ENCODE results near the gene BBX. TPM values are rescaled to one million over a fixed set of nuclear protein-coding genes. Genes with fewer than 3 reads are reported as not detected.

BBX gene
- total and polyA plus RNA-seq, 2 of the 4 experiments (the other 2 are of a cell fraction) = 13.6 to 107 TPM

- in situ Hi-C loops (cut with MboI; ENCODE audit: low sequenced_read_pairs) = no loop called here
- no peak overlapping the region for H4K8ac ChIP-seq (ENCODE audit: low read depth in 2 of 2, low read length in 2 of 2)
- no peak overlapping the region for H4K91ac ChIP-seq (ENCODE audit: insufficient read depth, low read depth, low read length)
- no peak overlapping the region for H2BK5ac ChIP-seq (ENCODE audit: low read depth, low read length, poor library complexity, severe bottlenecking)
- peak overlapping the region; percentile 37 for H2AFZ ChIP-seq (replicated peaks; ENCODE audit: low read length, poor library complexity)
- no peak overlapping the region for H3K18ac ChIP-seq (ENCODE audit: low read depth, low read length)
- no peaks in the 10 kb centered on the region for H4K20me1 ChIP-seq (ENCODE audit: insufficient read depth, low read length)
- no CpG with 5 or more reads among the region's 10 CpGs for WGBS, 2 experiments (ENCODE audit: extremely low coverage in 2 of 2, insufficient read length in 1 of 2)
- H3K4ac ChIP-seq (ENCODE audit: low read depth, low read length) = no peak overlapping the region
- H3K79me1 ChIP-seq (ENCODE audit: low read depth in 1 of 2, low read length in 2 of 2) = no peaks in the 10 kb centered on the region
- H3K14ac ChIP-seq (replicated peaks; ENCODE audit: low read depth, low read length) = no peak overlapping the region
- H4K5ac ChIP-seq (ENCODE audit: low read depth, low read length) = no peak overlapping the region
- peaks cover 2% of the 10 kb centered on the region; the same call in 1 of the 2 replicates for H3K4me1 ChIP-seq (ENCODE audit: control insufficient read depth, insufficient read depth, low read length)
- dilution Hi-C loops (cut with HindIII; ENCODE audit: low sequenced_read_pairs, unreplicated experiment) = no loop called here
- no peak overlapping the region for H2BK15ac ChIP-seq (ENCODE audit: low read depth, low read length)
- TF ChIP-seq CEBPB (IDR thresholded peaks at IDR 0.05; ENCODE audit: low read depth, low read length) (no peak), POLR2A (IDR thresholded peaks at IDR 0.05; ENCODE audit: low read depth, low read length) (no peak), RFX5 (IDR thresholded peaks at IDR 0.05; ENCODE audit: low read depth, low read length) (no peak), CHD1 (IDR thresholded peaks at IDR 0.05; ENCODE audit: low read depth, low read length) (no peak), SMC3 (IDR thresholded peaks at IDR 0.05; ENCODE audit: low read depth, low read length) (peak; percentile 59), RAD21 (IDR thresholded peaks at IDR 0.05; ENCODE audit: low read length) (peak; percentile 66), RCOR1 (IDR thresholded peaks at IDR 0.05; ENCODE audit: insufficient replicate concordance, low read length) (no peak), MXI1 (IDR thresholded peaks at IDR 0.05; ENCODE audit: borderline replicate concordance, low read depth, low read length) (no peak), CTCF (conservative IDR thresholded peaks at IDR 0.05; ENCODE audit: low read depth, low read length) (peak; percentile 70), BHLHE40 (IDR thresholded peaks at IDR 0.05; ENCODE audit: low read depth, low read length) (no peak), FOS (IDR thresholded peaks at IDR 0.05; ENCODE audit: low read depth, low read length) (no peak)
- intact Hi-C loops (cut with micrococcal nuclease) = loop anchor here (1.0 to 5.0 kb wide), 3 partner anchors 93 to 609 kb away; no protein-coding TSS in a partner anchor
- no peaks in the 10 kb centered on the region for H3K27me3 ChIP-seq (ENCODE audit: control insufficient read depth, insufficient read depth, low read length)
- H3K4me2 ChIP-seq (ENCODE audit: low read depth, low read length) = no peak overlapping the region; the same call in 1 of the 2 replicates
- POLR2A ChIA-PET (ENCODE audit: unreplicated experiment) = no interaction called here
- no peaks in the 10 kb centered on the region for H3K9me3 ChIP-seq (ENCODE audit: control insufficient read depth, insufficient read depth, low read length)
- CTCF ChIA-PET = interaction anchor here (0.7 to 1.1 kb wide), 2 partner anchors 11 to 12 kb away, joined by 5 read pairs; no protein-coding TSS in a partner anchor
- H3K23ac ChIP-seq (ENCODE audit: low read depth, low read length) = no peak overlapping the region
- no TSS peak for BruUV-seq (replicated peaks)
- no peak overlapping the region for H3K9ac ChIP-seq (ENCODE audit: low read depth, low read length)
- H2AK9ac ChIP-seq (replicated peaks; ENCODE audit: low read depth, low read length, poor library complexity) = no peak overlapping the region
- no peak overlapping the region for H3K56ac ChIP-seq (ENCODE audit: extremely low read depth, insufficient read depth, low read length)
- no peaks in the 10 kb centered on the region for H3K36me3 ChIP-seq (ENCODE audit: control insufficient read depth, insufficient read depth, low read length)
- no peak overlapping the region for H3K4me3 ChIP-seq (ENCODE audit: insufficient read depth, low read depth, low read length)
- ATAC-seq (ENCODE audit: low read depth) = peak; percentile 87
- H3K27ac ChIP-seq (ENCODE audit: insufficient read depth, low read length) = no peak overlapping the region
- no peaks in the 10 kb centered on the region for H3K9me1 ChIP-seq (ENCODE audit: insufficient read depth, low read length)
- no peak overlapping the region for H2BK20ac ChIP-seq (ENCODE audit: low read depth, low read length)
- DNase-seq = peak; percentile 64
- H2BK120ac ChIP-seq (ENCODE audit: low read depth, low read length) = no peak overlapping the region
- H2AK5ac ChIP-seq (ENCODE audit: low read depth, low read length) = no peak overlapping the region
These were observed 323.6 kb downstream of the BBX start for GRCh38 chr3:107846279-107846852.

Measured in IMR-90 (cell line).